Germinal center (tissue), 1 donor: ENCODE results near the gene HNF1B.

ENCODE experiments used
- DNase-seq: peaks from one replicate; pipeline ENCODE4 v3.0.0; 2012; ENCODE audit warnings: mixed read lengths, low spot score

HNF1B gene

GRCh38 chr17:37735165-37735564 lies 9.7 kb downstream of the HNF1B start:
- DNase-seq = no peak

GRCh38 chr17:37732316-37732715 lies 12.5 kb downstream of the HNF1B start:
- DNase-seq = no peak

- DNase-seq = no peak
These were observed 13.8 kb downstream of the HNF1B start for GRCh38 chr17:37731056-37731455.

GRCh38 chr17:37729905-37730304 lies 15.0 kb downstream of the HNF1B start:
- no peak for DNase-seq

- no peak for DNase-seq
These were observed 17.8 kb downstream of the HNF1B start for GRCh38 chr17:37726891-37727675.

DNA sequence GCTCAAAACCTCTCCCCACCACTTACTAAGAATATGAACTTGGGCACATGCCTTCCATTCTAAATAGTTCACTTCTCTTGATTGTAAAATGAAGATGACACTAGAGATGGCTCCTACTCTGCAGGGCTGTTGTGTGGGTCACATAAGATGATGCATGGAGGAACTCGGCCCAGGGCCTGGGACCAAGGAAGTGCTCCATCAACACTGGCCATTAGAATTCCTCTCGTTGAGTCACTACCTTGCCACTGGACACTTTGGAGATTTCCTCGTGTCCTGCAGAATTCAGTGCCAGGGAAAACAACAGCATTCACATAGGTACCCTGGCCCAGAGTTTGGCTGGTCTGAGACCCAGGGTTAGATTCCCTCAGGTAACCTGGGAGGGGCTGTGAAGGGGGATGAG lies 18.6 kb downstream of the HNF1B start:
- no peak for DNase-seq

DNA sequence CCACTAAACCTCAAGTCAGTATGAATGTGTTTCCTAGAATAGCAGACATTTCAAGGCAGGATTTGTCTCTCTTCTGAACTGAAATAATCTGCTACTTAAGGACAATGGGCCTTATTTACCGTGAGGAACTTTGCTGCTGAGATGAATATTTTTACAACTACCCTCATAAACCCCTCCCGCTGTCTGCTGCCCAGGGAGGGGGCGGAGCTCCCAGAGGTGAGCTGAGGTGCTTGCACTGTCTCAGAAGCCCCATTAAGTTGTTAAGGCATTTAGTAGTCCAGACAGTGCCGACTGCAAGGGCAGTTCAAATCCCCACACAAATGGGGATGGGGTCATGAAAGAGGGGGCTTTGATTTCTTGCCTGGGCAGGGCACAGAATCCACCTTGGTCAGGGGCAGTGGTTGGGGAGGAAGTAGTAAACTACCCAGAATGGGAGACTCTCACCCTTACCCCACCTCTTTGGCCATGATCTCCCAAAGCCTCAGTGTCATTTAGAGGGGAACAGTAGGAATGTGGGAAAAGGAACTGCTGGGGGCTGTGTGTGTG lies 19.2 kb downstream of the HNF1B start:
- no peak for DNase-seq

DNA sequence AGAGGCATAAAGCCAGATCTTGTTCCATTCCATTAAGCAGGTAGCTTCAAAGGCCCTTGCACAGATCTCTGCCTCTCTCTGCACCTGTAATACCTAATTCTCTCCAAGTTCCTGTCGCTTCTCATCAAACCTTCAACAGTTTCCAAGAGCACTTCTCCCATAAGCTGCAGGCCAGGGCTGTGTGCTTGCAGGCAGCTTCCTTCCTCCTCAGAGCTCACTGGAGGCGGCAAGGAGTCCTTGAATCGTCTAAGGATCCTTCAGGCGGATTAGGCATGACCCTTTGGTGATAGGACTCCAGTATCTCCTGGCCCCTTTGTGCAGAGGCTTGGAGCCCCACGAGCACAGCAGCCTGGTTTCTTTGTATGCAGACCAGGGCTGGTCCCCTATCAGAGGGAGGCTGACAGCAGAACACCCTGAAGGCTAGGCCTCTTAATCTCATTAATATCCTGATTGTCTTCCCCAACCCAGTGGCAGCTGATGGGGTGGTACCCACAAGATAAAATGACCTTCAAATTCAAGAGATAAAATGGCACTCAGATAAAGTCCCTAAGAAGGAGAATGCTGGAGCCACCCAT lies 19.8 kb downstream of the HNF1B start:
- no peak for DNase-seq

GRCh38 chr17:37720989-37721388 lies 23.9 kb downstream of the HNF1B start:
- no peak for DNase-seq

DNA sequence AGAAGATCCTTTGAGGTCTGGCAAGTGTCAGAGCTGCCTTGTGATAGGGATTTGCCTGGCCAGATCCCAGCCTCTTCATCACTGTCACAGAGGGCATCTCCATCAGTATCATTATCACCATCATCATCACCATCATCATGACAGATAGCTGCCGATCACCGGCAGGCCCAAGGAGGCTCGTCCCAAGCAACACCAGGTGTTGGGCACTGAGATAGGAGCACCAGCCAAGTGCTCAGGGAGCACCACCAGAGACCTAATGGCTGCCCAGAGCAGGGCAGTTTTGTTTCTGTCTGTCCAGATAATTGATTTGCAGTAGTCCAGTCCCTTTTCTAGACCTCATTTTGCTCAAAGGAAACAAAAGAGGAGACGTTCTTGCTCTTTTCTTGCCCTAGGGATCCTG lies 25.0 kb downstream of the HNF1B start:
- DNase-seq = no peak

DNA sequence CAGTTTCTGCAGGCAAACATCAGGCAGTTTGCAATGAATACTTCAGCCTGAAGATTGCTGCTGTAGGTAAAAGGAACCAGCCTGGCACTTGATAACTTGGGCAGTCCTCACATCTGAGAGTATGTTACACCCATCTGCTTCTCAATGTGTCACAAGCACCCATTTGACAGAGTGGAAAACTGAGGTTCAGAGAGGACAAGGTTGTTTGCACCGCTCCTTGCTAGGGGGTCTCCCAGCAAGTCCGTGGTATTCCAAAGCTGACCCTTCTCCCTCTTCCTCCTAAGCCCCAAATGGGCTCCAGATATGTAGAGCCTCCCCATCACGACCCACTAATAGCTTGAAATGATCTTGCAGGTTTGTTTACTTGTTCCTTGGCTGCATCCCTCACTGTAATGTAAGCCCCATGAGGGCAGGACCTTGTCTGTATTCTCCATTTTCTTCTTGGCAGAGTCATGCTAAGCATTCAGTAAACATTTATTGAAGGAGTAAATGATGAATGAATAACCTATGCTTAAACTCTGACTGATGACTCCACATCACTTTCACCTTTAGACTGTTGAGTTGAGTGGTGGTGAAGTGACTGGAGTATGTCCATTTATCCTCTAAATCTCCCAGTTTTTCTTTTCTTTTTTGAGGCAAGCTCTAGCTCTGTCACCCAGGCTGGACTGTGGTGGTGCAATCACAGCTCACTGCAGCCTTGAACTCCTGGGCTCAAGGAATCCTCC lies 26.4 kb downstream of the HNF1B start:
- no peak for DNase-seq

GRCh38 chr17:37717627-37718323 lies 27.1 kb downstream of the HNF1B start:
- DNase-seq = no peak

DNA sequence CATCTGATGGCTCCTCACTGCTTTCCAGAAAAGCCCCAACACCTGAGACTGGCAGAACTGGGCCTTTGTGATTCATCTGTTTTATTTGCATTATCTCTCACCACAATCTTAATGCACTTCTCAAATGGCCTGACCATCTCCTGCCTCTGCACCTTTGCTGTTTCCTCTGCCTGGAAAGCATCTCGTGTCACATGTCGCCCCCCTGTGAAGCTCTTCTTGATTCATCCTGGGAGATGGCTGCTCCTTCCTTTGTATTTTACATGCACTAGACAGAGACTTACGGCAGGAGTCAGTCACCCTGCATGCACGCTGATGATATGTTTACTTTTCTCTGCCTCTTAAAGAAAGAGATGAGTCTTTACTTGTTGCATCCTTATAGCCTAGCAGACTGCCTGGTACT lies 30.0 kb downstream of the HNF1B start:
- DNase-seq = no peak

DNA sequence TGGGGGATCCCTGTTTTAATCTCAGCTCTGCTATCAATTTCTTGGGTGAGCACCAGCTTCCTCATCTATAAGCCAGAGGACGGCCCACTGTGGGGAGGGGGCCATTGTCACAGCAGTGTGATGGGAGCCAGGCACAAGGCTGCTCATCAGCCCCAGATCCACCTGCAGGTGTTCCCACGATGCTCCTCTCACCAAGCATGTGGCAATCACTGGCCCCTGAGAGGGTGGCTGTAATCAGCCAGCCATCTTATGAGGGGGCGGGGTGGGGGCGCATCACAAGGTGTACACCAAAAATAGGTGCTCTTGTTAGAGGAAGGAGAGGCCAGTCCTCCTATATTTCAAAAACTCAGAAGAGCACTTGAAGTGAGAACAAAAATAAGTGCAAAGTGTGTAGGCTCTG lies 31.2 kb downstream of the HNF1B start:
- no peak for DNase-seq

- no peak for DNase-seq
These were observed 31.8 kb downstream of the HNF1B start for GRCh38 chr17:37713028-37713431.

- DNase-seq = no peak
These were observed 33.7 kb downstream of the HNF1B start for GRCh38 chr17:37711113-37711512.

DNA sequence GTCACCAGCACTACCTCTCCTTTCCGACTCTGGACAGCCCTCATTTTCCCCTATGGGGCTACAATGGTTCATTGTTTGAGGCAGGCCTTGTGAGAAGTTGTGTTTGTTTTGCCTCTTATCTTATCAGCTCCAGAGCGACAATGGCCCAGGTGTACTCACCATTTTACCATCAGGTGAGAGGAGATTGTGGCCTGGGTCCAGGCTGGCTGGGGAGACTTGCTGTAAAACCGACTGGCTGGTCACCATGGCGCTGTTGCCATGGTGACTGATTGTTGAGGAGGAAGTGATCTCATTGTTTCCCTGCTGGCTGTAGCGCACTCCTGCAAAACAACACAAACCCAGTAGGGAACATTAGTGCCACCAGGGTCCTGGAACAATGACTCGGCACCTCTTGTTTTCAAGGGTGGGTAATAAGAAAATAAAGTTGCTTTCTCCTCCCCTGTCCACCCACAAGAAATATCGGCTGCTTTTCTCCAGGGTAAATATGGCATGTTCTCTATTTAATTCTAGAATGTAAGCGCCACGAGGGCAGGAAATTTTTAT lies 34.4 kb downstream of the HNF1B start:
- no peak for DNase-seq

DNA sequence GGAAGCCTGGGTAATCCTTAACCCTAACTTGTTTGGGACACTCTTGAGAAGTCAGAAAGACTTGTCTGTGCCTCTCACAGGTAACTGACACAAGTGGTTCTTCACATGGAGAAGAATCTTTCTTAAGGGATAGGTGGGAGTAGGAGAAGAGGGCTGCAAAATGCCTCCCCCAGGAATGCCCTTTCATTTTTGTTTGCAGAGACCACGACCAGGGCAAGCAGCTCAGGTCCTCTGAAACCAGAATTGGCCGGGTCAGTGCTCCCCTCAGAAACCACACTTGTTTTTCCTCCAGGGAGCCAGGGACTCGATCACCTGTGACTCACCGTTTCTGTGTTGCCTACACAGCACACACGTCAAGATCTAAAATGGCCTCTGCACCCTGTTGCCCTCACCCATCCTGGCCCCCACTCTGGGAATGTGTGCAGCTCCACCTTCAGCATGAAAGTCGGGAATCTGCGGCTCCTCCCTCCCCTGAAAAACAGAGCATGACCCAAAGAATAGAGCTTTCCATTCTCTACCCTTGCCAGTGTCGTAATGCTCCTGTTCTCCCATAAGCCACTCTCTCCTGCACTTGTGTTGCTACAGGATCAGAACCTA lies 36.1 kb downstream of the HNF1B start:
- DNase-seq = no peak

- DNase-seq = no peak
These were observed 36.7 kb downstream of the HNF1B start for GRCh38 chr17:37708008-37708615.

- DNase-seq = no peak
These were observed 38.4 kb downstream of the HNF1B start for GRCh38 chr17:37706446-37706845.

DNA sequence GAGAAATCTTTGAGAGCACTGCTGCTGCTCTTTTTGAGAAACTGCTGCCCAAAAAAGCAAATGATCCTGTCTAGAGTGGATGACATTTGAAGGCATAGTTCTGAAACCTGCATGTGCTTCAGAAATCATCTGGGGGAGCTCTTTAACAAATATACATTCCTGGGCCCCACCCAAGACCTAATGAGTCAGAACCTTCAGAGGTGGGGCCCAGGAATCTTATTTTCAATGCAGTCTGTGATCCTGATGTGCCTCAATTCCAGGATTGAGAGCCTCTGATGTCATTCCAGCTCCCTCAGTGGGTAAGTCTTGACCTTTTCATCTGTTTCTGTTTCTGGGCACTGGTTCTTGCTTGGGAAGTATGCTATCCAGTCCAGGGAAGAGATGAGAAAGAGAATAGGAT lies 42.3 kb downstream of the HNF1B start:
- DNase-seq = no peak
